ENCODE data around the gene SON.
A peak's percentile ranks its signal among the peaks of the same experiment; 100 is the strongest.
"Not testable (repeated sequence)": the region's sequence is repeated elsewhere in the genome, so short reads cannot be mapped to it uniquely, and the experiment has no call there.

SON gene

GRCh38 chr21:33542640-33543504 is at the start of gene SON:
Gene SON, plus strand, starts transcription at chr21:33543038. Its CDS starts 55 bp downstream, at chr21:33543093.
- DNase-seq (ENCODE audit: low spot score): peak; percentile 99

- peak; percentile 18 for DNase-seq (ENCODE audit: low spot score)
Measured at GRCh38 chr21:33493756-33494155, 49.1 kb upstream of the SON start.

- peak; percentile 13 for DNase-seq (ENCODE audit: low spot score)
Measured at GRCh38 chr21:33495743-33496142, 47.1 kb upstream of the SON start.

- no peak for DNase-seq (ENCODE audit: low spot score)
Measured at GRCh38 chr21:33496345-33496744, 46.5 kb upstream of the SON start.

- DNase-seq (ENCODE audit: low spot score): no peak
Measured at GRCh38 chr21:33505833-33506232, 37.0 kb upstream of the SON start.

GRCh38 chr21:33507003-33507402 is 35.8 kb upstream of the SON start:
- not testable (repeated sequence) for DNase-seq (ENCODE audit: low spot score)

- no peak for DNase-seq (ENCODE audit: low spot score)
Measured at GRCh38 chr21:33510826-33511225, 32.0 kb upstream of the SON start.

- DNase-seq (ENCODE audit: low spot score): no peak
Measured at GRCh38 chr21:33511639-33512038, 31.2 kb upstream of the SON start.

- no peak for DNase-seq (ENCODE audit: low spot score)
Measured at GRCh38 chr21:33512481-33512880, 30.4 kb upstream of the SON start.

GRCh38 chr21:33514229-33514628 is 28.6 kb upstream of the SON start:
- DNase-seq (ENCODE audit: low spot score): no peak

GRCh38 chr21:33518899-33519298 is 23.9 kb upstream of the SON start:
- DNase-seq (ENCODE audit: low spot score): no peak

GRCh38 chr21:33522297-33522952 is 20.4 kb upstream of the SON start:
- no peak for DNase-seq (ENCODE audit: low spot score)

GRCh38 chr21:33522953-33523349 is 19.9 kb upstream of the SON start:
- no peak for DNase-seq (ENCODE audit: low spot score)

- no peak for DNase-seq (ENCODE audit: low spot score)
Measured at GRCh38 chr21:33531007-33531406, 11.8 kb upstream of the SON start.

- no peak for DNase-seq (ENCODE audit: low spot score)
Measured at GRCh38 chr21:33537212-33537611, 5.6 kb upstream of the SON start.

- no peak for DNase-seq (ENCODE audit: low spot score)
Measured at GRCh38 chr21:33539616-33540015, 3.2 kb upstream of the SON start.

GRCh38 chr21:33540711-33541104 is 2.1 kb upstream of the SON start:
- DNase-seq (ENCODE audit: low spot score): no peak

GRCh38 chr21:33541105-33541711 is 1.6 kb upstream of the SON start:
- DNase-seq (ENCODE audit: low spot score): no peak

GRCh38 chr21:33541756-33542639 is 840 bp upstream of the SON start, which contains the start of gene GART:
Gene GART, minus strand, starts transcription at chr21:33542117. Its CDS starts 2,802 bp downstream, at chr21:33539315.
- peak; percentile 91 for DNase-seq (ENCODE audit: low spot score)

- peak; percentile 86 for DNase-seq (ENCODE audit: low spot score)
Measured at GRCh38 chr21:33543505-33544129, 779 bp downstream of the SON start.

GRCh38 chr21:33544451-33545195 is 1.8 kb downstream of the SON start:
- DNase-seq (ENCODE audit: low spot score): no peak
